Breast epithelium (tissue), 3 donors: ENCODE data around the gene MAPRE2.

Source experiments
- CTCF ChIP-seq, 3 donors: fragments of 450-650 bp; IDR thresholded peaks; one replicate each; pipeline ENCODE4 v1.5.1; 2016 to 2017; ENCODE audit warnings: antibody characterized with exemption in 3 of 3, mild to moderate bottlenecking in 3 of 3, moderate library complexity in 3 of 3
- POLR2A ChIP-seq: fragments of 450-650 bp; IDR thresholded peaks from one replicate; pipeline ENCODE4 v1.6.1; 2016; ENCODE audit warnings: antibody characterized with exemption, mild to moderate bottlenecking, moderate library complexity
- POLR2AphosphoS5 ChIP-seq, 3 donors: sonication (generic); formaldehyde crosslinking; IDR thresholded peaks; one replicate each; pipeline ENCODE4 v1.6.1; 2017; ENCODE audit warnings: antibody characterized with exemption in 3 of 3

DNA sequence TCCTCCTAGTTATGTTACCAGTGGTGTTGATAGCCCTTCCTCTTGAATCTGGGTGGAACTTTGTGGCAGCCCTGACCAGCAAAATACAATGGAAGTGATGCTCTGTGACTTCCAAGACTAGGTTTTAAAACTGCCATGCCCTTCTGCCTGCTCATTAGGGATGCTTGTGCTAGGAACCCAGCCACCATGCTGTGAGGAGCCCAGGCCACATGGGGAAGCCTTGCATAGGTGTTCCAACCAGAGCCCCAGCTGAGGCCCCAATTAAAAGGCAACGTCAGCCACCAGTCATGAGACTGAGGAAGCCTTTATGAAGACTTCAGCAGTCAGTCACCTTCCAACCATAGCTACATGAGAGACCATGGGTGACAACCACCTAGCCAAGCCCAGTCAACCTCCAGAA is 14.0 kb upstream of the MAPRE2 start:
- TF ChIP-seq CTCF (IDR thresholded peaks at IDR 0.05) (no peak), POLR2A (no peak), POLR2AphosphoS5 (IDR thresholded peaks at IDR 0.05) (no peak)
